ENCODE measurements around the gene PRICKLE4.

Gene PRICKLE4, protein sequence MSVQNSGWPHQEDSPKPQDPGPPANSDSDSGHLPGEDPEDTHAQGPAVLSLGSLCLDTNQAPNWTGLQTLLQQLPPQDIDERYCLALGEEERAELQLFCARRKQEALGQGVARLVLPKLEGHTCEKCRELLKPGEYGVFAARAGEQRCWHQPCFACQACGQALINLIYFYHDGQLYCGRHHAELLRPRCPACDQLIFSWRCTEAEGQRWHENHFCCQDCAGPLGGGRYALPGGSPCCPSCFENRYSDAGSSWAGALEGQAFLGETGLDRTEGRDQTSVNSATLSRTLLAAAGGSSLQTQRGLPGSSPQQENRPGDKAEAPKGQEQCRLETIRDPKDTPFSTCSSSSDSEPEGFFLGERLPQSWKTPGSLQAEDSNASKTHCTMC

DNA sequence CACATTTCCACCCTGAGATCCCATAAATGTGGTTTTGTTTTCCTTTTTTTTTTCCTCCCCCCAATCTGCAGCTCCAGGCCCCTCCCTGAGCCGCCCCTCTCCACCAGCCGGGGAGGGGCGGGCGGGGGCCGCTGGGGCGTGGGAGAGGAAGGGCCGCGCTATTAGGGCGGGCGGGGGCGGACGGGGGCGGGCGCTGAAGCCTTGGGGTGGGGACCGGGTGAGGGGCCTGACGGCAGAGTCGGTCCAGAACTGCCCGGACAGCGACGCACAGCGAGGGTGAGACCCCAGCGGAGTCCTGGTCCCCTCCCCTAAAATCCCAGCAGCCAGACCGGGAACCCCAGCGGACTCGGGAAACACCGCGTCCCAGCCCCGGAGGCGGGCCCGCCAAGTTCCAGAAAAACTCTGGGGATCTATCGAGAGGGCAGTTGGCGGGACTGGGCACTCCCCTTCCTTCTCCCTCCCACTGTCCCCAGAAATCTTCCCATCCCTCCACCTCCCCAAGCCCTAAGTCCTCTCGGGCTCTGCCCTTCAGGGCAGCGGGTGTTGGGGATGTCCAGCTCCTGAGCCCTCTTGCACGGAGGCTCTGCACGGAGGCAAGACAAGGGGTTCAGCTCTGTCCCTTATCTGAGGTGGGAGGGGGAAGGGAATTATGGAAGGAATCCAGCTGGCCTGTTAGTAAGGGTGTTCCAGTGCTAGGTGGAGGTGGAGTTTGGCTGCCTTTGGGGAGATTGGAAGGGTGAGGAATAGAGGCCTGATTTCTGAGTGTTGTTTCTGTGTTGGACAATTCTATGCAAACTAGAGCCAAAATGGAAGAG is at the start of gene PRICKLE4:
Gene PRICKLE4, plus strand, starts transcription at position 232 of the 815 bp plus-strand sequence. CDS start 2,692 bp downstream, outside the sequence.
- DNase-seq (ENCODE audit: low read depth in 1 of 2, low spot score in 1 of 2), result no peak

DNA sequence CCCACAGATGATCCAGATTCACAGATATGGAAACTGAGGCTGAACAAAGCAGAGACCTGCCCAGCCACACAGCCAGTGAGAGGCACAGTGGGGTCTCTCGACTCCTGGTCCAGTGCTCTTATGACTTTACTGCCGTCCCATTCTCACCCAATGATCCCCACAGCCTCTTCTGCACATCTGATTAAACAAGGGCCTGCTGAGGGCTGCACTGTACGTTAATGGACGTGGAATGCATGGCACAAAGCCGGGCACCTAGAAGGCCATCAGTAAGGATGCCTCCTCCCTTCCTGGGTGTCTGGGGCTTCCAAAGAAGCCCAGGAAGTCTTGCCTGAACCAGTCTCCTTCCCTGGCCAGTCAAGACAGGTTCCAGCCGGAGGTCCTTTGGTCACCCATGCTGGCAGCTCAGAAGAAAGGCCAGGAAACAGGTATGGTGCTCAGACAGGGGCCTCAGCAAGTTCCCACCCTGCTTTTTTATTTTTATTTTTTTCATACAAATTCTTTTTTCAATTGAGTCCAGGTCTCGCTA is 49.0 kb upstream of the PRICKLE4 start:
- no peak for DNase-seq (ENCODE audit: low read depth in 1 of 2, low spot score in 1 of 2)

DNA sequence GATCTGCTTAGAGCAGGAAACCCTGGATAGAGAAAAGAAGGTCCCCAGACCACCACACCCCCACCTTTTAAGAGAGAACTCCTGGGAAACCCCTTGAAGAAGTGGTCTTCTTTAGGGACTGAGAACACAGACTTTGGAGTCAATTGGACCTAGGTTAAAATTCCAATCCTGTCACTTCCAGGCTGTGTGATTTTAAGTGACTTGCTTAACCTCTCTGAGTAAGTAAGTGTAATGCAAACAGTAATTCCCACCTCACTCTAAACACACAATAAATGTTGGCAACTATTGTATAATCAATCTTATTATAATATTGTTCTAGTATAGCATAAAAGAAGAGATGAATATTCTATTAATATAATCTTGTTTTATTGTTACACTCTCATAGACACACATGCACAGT is 48.4 kb upstream of the PRICKLE4 start:
- DNase-seq (ENCODE audit: low read depth in 1 of 2, low spot score in 1 of 2), result no peak

DNA sequence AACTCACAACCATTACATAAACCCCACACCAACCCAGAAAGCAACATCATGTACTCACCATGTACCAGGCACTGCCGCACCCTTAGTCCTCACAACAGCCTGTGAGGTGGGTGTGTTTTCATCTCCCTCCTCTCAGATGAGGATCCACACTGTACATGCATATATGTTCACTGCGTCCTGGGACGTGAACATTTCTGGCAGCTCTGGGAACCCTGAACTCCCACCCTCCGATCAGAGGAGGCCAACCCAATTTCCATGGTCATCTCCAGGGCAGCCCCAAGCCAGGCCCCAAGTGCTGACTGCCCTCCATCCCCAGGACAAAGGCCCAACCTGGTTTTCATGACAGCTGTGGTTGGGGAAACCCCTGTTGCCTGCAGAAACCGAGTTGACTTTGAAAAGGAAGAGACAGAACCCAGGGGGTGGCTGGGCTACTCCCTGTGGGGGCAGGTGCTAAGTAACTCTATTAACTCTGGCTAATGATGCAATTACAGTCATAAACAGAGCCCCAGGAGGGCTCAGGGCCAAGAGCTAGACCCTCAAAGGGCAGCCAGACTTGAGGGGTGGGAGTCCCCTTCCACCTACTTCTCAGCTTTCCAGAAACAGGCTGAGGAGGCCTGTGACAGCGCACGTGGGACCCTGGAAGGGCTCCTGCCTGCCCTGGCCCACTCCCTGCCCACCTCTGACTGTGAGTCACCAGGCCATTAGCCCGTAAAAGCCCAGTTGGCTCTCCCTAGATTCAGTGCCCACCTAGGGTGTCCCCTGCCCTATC is 47.8 kb upstream of the PRICKLE4 start:
- peak; percentile 27 to 48 for DNase-seq (ENCODE audit: low read depth in 1 of 2, low spot score in 1 of 2)

DNA sequence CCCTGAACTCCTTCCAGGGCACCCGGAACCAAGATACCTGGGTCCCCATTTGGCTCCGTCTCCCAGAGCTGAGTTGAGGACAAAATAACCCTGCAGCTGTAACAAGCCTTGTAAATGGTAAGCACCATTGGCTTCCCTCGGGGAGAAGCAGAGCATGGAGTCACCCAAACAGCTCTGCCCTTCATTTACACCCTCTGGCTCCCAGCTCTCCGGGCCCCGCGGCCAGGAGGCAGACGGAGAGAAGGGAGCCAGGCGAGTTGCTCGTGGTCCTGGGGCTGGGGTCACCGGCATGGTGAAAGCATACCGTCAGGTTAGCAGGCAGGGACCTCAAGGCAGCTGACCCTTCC is 47.2 kb upstream of the PRICKLE4 start:
- DNase-seq (ENCODE audit: low read depth in 1 of 2, low spot score in 1 of 2), result no peak

DNA sequence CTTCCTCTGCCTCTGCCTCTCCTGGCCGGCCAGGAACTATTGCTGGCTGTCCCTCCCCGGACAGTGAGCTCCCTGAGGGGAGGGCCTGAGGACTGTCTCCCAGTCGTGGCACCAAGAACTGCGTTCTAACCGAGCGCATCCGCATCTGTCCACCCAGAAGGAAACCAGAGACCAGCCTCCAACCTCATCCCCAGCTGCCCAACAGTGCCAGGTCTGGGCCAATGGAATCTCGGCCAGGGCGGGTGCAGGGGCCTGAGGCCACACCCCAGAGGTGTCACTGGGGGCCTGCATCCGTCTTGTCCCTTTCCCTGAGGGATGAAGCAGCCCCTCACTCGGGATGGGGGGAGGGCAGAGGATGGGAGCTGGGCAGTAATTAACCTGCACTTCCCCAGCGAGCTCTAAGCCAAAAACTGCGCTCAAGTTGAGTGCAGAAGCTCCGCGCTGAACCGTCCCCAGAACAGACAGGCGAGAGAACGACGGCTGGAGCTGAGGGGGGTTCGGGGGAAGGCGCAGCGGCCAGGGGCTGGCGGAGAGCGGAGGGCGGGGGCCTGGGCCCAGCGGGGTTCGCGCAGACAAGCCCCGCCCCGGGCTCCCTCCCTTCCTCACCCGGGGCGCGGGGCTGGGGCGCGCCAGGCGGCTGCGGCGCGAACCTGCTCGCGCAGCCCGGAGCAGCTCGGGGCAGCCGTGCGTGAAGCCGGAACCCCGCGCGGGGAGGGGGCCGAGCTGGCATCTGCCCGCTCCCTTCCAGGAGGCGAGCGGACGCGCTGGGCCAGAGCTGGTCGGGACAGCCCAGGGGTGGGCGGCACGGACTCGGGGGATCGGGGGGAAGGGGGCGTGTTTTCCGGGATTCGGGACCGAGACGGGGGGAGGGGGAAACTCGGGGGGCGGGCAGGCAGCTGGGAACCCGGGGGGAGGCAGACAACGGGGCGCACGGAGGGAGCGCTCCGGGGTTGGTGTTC is 46.6 kb upstream of the PRICKLE4 start:
- peak; percentile 21 to 54 for DNase-seq (ENCODE audit: low read depth in 1 of 2, low spot score in 1 of 2)

DNA sequence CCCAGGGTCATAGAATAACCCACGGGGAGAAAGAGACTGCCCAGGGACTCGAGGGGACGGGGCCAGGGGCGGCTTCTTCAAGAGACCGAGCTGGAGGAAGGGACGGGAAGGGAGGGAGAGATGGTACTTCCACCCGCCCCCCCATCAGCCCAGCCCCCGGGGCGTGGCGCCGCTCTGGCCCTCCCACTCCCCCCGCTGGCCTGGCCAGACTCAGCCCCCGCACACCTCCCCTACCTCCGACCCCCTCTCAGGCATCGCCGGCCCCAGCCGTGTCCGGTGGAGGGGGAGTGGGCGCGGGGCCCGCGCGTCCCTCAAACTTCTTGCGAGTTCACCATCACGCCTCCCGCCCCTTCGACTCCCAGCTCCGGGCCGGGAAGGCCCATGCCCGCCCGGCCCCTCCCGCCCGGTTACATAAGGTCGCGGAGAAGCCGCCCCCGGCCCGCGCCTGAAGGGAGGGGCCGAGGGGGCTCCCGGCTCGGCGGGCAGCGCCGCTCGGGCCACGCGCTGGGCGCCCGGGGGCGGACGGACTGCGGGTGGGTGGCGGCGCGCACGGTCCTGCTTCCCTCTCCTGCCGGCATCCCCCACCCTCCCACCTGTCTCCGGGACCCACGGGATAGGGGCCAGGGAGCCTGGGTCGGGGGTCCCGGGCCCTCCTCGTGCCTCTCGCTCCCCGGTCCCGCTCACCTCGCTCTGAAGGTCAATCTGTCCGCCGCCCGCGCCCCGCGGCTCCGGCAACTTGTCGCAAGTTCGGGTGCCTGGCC is 45.7 kb upstream of the PRICKLE4 start:
- peak; percentile 36 to 61 for DNase-seq (ENCODE audit: low read depth in 1 of 2, low spot score in 1 of 2)

DNA sequence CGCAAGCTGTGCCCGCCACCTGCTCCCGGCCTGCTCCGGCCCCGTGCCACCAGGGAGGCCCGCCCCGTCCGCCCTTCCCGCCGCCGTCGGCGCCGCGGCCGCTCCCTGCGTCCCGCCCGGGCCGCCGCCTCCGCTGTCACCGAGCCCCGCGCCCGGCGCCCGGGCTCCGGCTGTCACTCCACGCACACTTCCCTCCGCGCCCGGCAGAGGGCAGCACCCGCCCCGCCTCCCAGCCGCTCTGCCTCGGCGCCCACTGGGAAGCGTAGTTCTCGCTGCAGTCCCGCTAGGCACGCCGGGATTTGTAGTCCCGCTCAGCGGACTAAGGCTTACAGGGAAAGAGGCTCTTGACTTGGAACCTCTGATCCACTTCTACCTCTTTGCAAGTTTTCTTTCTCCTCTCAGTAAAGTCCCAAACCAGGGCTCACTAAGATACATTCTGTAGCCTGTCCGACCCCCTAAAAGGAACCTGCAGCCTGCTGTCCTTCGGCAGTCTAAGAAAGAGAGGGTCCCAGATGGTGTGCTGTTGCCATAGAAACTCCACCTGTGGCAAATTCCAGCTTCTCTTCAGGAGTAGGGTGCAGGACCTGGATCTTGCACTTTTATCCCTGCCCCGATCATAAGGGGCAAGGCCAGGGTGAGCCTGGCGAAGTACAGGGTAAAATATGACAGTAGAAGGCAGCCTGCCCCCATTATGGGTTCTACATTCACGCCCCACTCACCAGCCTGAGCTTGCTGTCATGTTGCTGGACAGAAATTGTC is 45.0 kb upstream of the PRICKLE4 start, which contains the start of gene TFEB:
Gene TFEB, minus strand, starts transcription at position 182 of the 759 bp plus-strand sequence. CDS start 44,395 bp downstream, outside the sequence.
- peak; percentile 89 to 92 for DNase-seq (ENCODE audit: low read depth in 1 of 2, low spot score in 1 of 2)

DNA sequence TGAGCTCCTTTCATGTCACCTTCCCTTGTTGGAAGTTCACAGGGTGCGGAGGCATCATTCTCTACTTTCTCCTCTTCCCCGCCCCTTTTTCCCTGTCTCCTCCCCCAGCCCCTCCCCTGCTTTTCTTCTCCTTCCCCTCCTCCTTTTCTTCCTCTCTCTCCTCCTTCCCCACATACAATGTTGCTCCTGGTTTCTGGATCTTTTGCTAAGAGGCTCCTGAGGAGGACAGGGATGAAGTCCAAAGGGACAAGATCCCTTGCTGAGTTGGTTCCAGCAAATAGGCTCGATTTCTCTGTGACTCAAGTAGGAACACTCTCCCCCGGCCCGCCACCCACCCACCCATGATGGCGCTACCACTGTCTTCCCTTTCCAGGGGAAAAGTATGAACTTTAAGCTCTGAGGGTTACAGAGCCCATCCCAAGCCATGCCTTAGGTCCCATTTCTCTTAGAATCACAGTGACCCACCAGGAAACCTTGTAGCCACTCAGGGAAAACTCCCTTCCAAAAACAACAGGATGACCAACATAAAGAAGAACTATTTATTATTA is 44.3 kb upstream of the PRICKLE4 start:
- no peak for DNase-seq (ENCODE audit: low read depth in 1 of 2, low spot score in 1 of 2)

DNA sequence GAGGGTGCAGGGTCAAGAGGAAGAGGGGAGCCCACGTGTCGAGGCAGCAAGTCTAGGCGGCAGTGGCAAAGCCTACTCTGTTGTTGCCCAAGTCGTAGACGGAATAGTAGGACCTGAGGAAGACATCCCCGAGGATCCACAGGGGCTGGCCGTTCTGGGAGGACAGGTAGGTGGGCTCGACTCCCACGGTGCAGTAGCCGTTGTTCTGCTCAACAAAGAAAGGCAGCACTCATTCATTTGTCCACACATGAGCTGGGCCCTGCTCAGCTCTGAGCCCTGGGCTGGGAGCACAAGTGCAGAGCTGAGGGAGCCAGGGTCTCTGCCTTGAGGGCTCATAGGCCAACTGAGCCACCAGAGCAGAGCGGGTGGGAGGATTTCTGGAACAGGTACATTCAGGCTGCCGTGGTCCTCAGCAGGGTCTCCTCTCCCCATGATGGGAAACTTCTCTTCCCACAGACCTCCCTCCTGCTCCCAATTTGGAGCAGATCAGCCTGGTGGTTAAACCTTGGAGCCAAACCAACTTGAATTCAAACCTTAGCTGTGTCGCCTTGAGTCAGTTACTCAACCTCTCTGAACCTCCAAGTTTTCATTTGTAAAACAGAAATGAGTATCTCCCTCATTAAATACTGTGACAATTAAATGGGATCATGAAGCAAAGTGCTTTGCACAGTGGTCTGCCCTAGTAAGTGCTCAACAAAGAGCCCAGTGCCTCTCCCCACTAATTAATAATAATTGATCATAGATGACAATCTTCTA is 43.6 kb upstream of the PRICKLE4 start:
- no peak for DNase-seq (ENCODE audit: low read depth in 1 of 2, low spot score in 1 of 2)

DNA sequence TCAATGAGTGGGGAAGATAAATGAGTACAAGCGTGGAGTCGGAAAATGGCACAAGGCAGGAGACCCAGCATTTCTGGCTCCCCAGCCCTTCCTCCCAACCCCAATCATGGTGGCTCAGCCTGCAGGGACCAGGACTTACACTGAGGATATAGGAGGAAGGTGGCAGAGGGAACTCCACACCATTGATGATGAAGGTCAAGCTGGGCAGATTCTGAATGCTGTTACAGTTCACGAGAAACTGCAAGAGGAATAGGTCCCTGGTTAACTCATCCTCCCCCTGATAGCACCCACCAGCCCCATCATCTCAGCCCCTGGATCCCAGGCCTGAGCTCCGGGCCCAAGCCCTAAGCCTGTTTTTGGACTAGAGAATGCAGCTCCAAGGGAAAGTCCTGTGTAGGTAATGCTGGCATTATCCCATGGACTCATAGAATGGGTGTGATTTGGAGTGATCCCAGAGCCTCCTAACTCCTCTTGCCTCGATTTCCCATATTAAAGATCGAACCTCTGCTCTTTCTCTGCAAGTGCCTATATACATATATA is 42.9 kb upstream of the PRICKLE4 start:
- no peak for DNase-seq (ENCODE audit: low read depth in 1 of 2, low spot score in 1 of 2)

DNA sequence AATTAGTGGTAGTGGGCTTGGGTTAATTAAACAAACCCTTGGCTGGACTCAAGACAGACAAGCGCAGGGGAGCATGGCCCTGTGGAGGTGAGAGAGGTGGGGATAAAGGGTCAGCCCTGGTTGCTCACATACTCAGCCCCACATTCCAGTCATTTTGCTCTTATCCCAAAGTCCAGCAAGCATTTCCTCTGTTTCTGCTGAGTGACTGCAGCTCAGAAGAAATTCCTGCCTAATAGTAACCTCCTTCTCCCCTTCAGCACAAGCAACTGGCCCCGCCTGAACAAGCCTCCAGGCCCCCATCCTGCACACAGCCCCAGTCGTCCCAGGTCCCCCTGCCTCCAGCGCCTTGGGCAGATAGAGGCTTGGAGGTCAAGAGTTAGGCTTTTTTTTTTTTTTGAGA is 41.5 kb upstream of the PRICKLE4 start:
- DNase-seq (ENCODE audit: low read depth in 1 of 2, low spot score in 1 of 2), result no peak

DNA sequence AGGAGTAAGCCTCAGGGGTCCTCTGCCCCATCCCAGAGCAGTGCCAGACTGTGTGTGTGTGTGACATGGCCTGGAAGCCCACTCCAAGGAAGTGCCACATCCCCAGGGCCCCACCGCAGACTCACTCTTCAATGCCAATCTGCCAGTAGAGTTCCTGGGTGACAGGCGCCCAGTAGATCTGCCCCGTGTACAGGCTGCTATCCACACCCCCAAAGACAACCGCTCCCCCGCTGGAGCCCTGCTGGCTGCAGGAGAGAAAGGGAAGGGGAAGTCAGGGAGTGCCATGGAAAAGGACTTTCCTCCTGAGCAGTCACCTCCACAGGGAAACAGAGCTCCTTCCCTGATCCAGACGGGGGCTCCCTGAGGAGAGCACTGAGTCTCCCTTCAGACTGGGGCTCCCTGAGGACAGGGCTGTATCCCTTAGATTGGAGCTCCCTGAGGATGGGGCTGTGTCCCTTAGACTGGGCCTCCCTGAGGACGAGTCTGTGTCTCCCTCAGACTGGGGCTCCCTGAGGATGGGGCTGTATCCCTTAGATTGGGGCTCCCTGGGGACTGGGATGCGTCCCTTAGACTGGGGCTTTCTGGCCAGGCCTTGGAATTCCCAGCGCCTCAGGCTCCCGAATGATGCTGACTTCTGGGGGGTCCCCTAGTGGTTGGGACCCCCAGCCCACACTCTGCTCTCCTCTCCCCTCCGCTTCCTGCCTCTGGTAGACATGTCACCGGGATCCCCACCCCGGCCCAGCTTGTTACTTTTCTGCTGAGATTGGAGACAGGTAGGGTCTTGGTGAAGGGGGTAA is 40.0 kb upstream of the PRICKLE4 start:
- no peak for DNase-seq (ENCODE audit: low read depth in 1 of 2, low spot score in 1 of 2)

DNA sequence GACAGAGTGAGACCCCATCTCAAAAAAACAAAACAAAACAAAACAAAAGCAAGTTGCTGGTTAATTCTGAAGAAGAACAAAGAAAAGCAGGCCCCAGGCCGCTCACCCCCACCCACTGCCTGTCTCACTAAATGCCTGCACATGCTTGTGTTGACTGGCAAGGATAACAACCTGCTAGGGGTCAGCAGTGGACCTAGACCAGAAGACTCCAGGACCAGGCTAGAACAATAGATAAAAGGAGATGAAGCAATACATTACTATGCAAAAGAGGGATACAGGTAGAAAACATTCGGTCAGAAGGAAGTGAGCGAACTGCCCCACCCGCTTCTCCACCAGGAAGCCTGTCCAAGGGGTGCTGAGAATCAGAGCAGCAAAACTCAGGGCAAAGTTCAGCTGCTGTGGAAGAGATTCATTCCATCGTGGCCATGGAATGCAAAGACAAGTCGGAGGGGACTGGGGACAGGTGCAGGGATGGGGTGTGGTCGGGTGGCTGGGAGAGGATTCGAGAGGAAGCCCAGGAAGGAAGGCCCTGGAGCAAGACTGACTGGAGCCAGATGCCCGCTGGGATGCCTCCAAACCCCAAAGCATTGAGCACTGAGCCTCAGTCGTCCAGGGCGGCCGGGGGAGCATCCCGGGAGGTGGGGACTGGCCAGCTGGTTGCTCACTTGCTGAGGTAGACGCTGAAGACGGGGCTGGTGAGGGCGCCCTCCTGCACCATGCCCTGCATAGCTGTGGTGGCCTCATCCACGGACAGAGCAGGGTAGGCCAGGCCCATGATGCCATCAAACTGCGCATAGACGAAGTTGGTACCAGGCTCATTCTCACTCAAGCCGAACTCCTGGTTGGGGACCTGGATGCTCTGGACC is 38.7 kb upstream of the PRICKLE4 start:
- DNase-seq (ENCODE audit: low read depth in 1 of 2, low spot score in 1 of 2), result no peak

DNA sequence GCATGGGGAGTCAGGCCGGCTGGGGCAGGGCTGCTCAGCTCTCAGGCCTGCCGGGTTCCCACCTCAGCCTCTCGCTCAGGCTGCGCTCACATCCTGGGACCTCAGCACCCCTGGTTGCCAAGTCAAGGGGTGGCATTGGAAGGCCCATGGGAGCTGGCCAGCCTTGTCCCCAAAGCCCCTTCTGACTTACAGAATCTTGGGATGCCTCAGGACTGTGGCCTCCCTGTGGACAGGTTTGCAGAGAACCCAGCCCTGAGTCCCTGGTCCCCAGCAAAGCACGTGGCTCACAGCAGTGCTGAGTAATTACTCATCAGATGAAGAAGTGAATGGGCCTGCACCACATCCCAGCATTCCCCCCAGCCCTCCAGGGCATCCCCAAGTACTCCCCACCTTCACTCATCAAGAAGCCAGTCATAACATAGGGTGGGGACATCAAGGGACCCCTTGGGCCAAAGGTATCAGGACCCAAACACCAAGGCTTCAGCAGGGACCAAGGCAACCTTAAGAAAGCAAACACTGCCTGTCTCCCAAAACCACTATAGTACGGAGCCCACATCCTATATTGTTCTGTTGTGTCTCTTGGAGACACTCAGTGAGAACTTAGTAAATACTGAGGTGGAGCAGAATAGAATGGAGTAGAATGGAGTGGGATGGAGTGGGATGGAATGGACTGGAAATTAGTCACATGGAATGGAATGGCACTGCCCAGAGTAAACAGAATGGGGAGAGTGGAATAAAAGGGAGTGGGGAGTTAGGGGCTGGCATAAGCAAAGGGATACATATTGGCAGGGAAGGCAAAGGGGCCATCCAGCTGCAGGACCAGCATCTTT is 37.0 kb upstream of the PRICKLE4 start:
- no peak for DNase-seq (ENCODE audit: low read depth in 1 of 2, low spot score in 1 of 2)
